GM18499 (cell line): ENCODE measurements around the gene SHANK1.

Experiments
- ATAC-seq: cut with Tn5 transposase; IDR thresholded peaks from one replicate; pipeline ENCODE4 v1.9.1; 2021; ENCODE audit warnings: moderate number of reproducible peaks; ENCODE audit not compliant: insufficient read depth, unreplicated experiment

SHANK1 gene

DNA sequence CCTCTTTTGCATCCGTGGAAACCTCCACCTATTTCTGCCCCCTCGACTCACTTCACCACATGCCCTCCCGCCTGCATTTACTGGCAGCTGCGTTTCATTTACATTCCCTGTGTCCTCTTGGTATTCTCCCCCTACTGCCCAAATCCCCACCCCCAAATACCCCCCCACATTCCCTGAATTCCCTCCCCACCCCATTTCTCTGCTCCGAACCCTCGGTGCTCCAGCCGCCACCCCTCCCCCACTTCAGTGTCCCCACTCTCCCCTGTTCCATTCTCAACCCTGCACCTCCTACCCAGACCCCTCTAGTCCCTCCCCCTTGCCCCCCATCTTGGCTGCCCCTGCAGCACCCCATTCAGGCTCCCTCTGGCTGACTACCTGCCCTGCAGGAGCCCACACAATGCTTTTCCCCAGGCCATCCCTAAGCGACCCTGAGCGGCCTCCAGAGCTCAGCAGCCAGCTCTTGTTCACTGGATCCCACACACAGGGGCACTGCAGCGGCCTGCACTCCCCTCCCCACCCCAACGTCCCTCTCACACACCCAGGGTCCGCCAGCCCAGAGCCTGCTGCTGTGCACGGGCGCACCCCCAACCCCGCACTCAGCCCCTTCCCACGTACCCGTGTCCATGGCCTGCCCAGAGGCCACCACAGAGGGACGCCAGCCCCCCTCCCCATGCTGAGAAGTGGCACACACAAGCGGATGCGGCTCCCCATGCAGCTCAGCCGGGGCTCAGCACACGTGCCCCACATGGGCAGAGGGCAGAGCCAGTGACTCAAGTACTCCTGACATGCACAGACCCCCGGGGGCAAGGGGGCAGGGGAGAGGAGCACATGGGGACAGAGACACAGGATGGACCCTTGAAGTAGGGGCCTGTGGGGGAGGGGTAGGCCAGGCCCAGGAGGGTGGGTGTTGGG, 26.3 kb downstream of the SHANK1 start:
- no peak for ATAC-seq

DNA sequence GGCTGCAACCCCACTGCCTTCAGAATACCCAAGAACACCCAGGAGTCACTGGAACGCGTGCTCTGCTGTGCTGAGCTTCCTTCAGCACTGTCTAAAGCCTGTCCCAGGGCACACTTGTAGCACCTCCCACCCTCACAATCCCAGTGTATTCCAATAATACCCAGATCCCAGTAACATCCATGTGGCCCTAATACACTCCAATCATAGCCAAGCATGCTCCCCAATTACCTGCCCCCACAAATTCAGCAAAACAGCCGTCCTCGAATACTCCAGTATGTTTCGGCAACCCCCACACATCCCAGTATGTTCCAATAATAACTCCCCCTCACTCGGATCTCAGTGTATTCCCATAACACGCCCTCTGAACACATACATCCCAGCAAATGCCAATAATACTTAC, 29.2 kb downstream of the SHANK1 start:
- ATAC-seq, result no peak

DNA sequence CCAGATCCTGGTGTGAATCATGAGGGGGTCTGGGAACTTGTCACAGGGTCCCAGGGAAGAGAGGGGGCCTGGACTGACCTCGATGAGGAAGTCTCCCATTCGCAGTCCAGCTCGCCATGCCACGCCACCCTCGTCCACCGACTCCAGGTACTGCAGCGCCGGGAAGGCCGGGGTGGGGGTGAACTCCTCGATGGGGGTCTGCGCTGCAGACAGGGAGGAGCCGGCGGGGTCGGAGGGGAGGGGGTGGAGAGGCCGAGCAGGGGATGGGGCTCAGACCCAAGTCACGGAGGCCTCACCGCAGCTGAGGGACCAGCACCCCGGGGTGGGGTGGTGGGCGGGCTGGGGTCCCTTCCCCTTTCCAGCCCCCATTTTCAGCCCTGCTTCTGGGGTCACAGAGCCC, 30.8 kb downstream of the SHANK1 start:
- no peak for ATAC-seq

DNA sequence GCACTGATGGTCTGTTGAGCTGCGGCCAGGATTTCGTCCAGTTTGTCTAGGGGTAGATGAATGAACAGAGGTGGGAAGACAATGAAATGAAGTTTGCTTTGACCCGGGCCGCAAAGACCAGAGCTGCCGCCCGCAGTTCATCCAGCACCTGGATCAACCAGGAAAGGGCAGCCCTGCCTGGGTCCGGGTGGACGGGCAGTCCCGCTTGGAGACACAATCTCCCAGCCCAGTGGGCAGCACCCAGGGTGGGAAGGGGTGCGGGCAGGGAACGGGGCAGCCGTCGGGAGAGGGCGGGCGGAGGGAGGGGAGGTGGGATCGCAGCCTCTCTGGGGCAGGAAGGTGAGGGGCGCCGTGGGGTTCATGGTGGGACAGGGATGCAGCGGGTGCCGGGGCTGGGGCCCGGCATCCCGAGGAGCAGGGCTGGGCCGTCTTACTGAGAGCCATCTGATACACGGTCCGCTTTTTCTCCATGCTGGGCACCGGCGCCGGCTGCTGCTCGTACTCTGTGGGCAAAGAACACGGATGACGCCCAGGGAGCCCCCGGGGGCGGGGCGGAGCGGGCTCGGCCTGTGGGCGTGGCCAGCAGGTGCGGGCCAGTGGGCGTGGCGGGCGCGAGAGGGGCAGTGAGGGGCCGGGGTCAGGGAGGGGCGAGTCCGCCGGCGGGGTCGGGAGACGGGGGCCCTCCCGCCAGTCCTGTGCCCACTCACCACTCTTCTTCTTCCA, 33.1 kb downstream of the SHANK1 start:
- ATAC-seq, result no peak

DNA sequence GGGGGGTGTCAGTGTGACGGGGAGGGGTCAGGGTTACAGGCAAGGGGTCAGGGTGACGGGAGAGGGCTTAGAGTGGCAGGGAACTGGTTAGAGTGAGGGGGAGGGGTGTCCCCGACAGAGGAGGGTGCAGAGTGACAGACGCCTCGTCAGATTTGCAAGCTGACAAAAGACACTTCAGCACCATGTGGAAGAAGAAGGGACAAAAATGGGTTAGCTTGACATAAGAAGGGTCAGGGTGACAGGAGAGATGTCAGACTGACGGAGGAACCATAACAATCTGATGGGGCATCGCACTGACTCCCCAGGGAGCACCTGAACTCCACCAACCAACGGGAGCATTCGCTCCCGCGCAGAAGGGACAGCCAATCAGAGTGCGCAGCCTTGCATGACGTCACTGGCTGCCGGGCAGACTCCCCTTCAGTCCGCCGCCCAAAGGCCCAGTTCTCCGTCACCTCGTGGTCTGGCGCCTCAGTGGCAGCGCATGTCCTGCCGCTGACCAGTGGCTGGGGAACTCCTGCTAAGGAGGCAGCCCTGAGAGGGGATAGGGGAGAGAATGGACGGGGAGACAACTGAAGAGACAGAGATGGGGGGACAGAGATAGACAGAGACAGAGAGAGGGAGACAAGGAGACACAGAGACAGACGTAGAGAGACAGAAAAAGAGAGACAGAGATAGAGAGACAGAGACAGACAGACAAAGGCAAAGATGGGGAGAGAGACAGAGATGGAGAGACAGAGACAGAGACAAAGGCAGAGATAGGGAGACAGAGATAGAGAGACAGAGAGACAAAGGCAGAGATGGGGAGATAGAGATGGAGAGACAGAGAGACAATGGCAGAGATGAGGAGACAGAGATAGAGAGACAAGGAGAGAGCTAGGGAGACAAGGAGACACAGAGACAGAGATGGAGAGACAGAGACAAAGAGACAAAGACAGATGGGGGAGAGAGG, 40.2 kb downstream of the SHANK1 start:
- ATAC-seq, result no peak

GRCh38 chr19:50678323-50678722, 41.3 kb downstream of the SHANK1 start:
- no peak for ATAC-seq

- ATAC-seq, result no peak
Measured at GRCh38 chr19:50677636-50678035, 42.0 kb downstream of the SHANK1 start.

DNA sequence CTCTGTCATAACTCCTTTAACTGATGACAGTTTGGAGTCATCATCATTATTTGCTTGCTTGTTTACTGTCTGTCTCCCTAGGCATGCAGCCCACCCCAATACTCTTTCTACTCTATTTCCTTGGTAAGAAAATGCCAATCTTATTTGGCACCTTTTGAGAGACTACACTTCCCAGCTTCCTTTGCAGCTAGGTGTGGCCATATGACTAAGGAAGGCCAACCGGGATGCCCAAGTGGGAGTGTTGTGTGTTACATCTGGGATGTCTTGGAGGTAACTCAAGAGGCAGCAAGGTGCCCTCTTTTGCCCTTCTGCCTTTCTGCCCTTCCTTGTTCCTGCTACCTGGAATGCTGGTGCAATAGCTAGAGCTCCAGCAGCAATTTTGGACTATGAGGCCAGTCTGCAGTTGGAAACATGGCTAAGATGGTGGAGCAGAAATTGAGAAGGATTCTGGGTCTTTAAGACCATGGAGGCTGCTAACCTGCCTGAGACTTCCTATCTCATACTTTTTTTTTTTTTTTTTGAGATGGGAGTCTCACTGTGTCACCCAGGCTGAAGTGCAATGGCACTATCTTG, 42.9 kb downstream of the SHANK1 start:
- ATAC-seq, result no peak

- no peak for ATAC-seq
Measured at GRCh38 chr19:50673118-50673517, 46.5 kb downstream of the SHANK1 start.

DNA sequence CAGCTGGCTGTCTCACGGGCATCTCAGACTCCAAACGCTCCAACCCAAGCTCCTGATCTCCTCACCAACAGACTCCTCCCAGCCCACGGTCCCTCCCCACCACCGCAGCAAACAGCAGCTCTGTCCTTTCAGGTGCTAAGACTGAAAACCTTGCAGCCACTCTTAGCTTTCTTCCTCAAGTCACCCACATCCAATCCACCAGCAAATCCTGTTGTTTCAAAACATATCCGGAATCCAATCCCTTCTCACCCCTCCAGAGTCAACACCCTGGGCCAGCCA, 49.6 kb downstream of the SHANK1 start:
- ATAC-seq, result no peak

- no peak for ATAC-seq
Measured at GRCh38 chr19:50669302-50670101, 50.1 kb downstream of the SHANK1 start.

- no peak for ATAC-seq
Measured at GRCh38 chr19:50668879-50669278, 50.7 kb downstream of the SHANK1 start.

GRCh38 chr19:50668416-50668815, 51.2 kb downstream of the SHANK1 start:
- no peak for ATAC-seq

DNA sequence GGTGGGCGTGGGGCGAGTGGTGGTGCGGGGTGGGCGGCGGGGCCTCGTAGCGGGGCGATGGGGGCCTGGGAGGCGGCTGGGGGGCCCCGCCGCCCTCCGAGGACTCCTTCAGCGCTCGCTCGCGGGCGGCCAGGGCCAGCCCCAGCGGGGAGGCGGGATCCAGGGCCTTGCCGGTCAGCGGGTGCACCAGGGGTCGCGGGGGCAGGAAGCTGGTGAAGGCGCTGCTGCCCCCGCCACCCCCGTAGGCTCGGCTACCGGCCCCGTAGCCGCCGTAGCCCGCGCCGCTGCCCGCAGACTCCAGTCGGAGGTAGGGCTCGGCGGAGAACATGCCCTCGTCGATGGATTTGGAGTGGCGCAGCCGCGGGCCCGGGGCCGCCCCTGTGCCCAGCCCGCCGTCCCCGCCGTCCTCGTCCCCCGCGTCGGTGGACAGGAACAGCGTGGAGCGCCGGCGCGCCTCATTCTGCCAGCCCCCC, 51.8 kb downstream of the SHANK1 start:
- no peak for ATAC-seq

DNA sequence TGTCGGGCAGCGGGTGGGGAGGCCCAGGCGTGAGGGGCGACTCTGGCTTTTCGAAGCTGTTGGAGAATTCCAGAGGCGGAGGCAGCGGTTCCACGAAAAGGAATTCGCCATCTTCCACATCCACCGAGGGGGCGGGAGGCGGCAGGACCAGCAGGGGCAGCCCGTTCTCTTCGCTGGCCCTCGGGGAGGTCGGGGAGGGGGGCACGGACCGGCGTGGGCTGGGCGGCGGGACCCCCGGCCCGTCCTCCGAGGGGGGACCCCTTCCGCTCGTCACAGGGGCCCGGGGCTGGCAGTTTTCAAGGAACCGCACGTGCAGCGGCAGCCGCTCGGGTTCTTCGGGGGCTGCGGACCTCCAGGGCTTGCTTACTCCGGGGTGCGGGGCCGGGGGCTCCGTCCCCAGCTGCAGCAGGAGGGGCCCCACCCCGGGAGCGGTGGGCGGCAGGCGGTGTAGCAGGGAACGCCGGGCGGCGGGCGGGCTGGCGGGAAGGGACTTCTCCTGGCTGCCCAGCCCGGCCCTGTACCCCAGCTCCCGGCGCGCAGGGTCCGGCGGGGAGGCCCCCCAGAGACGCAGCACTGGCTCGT, 52.3 kb downstream of the SHANK1 start:
- no peak for ATAC-seq

DNA sequence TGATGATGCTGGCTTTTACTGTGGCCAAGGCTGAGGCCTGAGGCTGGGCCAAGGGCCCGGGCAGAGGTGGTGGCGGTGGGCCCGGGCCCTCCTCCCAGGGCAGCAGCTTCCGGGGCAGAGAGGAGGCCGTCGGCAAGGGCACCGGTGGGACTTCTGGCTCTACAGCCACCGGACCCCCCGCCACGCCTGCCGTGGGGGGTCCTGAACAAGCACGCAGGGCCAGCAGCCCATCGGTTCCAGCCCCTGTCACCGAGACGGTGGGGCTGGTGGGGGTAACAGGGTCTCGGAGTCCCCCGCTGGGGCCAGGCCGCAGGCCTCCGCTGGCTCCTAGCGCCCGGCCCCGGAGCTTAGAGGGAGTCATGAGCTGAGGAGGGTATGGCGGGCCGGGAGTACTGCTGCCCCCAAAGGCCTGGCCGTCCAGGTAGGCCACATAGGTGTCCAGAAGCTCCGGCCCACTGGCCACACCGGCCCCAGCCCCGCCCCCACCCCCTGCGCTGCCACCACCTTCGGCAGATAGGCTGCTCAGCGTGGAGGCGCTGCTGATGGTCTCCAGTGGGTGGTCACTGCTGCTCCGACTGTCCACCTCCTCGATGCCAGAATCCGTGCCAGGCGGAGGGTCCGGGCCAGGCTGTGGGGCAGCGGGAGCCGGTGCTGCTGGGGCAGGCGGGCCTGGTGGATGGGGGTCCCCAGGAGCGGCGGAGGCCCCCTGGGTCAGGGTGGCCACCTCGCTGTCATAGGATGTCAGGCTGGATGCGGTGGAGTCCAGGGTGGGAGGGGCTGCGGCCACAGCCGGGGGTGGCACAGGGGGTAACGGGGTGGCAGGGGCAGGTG, 53.0 kb downstream of the SHANK1 start:
- ATAC-seq, result no peak

- no peak for ATAC-seq
Measured at GRCh38 chr19:50664204-50664603, 55.4 kb downstream of the SHANK1 start.

DNA sequence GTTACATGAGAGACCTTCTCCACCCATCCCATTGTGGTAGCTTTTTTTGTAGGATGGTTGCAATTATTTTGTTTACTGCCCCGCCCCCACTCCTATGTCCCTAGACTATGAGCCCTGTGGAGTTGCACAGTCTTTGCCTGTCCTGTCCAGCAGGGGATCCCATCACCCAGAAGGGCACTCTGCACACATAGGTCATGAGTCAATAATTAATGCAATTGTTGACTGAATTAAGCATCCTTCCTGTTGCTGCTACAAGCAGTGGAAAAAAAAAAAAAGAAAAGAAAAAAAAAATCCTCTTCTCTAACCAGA, 56.2 kb downstream of the SHANK1 start:
- ATAC-seq, result no peak
